GM18861 (cell line): Measurements from ENCODE around the gene IFT43.
"Not testable (repeated sequence)": the region's sequence is repeated elsewhere in the genome, so short reads cannot be mapped to it uniquely, and the experiment has no call there.

Experiments used
- ATAC-seq: cut with Tn5 transposase; IDR thresholded peaks from one replicate; pipeline ENCODE4 v1.9.1; 2021; ENCODE audit not compliant: unreplicated experiment

Gene IFT43

GRCh38 chr14:76009627-76010026 is 24.1 kb downstream of the IFT43 start:
- ATAC-seq = not testable (repeated sequence)

DNA sequence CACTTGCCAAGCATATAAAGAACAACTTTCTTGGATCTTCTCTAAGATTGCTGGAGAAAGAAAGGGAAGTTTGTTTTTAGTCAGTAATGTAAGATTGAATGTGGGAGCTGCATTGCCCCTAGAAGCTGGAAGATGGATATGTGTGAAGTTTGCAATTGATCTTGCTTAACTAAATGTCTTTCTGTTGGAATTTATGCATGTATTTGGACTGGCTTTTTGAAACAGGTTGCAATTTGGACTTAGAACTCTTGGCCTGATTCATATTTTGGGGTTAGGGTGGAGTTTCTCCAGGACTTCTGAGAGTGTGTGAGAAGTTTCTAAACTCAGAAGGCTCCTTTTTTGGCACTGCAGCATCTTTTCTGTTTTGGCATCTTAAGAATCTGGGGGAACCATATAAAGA is 26.4 kb downstream of the IFT43 start:
- no peak for ATAC-seq

- ATAC-seq = no peak
Observed at GRCh38 chr14:76012354-76012753, 26.8 kb downstream of the IFT43 start.

- no peak for ATAC-seq
Observed at GRCh38 chr14:76015191-76015590, 29.6 kb downstream of the IFT43 start.

- ATAC-seq = no peak
Observed at GRCh38 chr14:76015668-76016067, 30.1 kb downstream of the IFT43 start.

DNA sequence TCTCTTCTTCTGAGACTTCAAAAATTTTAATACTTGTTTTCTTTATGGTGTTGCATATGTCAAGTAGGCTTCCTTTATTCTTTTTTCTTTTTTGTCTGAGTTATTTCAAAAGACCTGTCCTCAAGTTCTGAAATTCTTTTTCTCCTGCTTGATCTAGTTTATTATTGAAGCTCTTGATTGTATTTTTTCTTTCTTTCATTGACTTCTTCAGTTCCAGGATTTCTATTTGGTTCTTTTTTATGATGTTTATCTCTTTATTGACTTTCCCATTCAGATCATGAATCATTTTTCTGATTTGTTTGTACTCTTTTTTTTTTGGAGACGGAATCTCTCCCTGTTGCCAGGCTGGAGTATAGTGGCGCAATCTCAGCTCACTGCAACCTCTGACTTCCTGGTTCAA is 34.1 kb downstream of the IFT43 start:
- no peak for ATAC-seq

GRCh38 chr14:76022991-76023390 is 37.4 kb downstream of the IFT43 start:
- no peak for ATAC-seq

- ATAC-seq = no peak
Observed at GRCh38 chr14:76023757-76024156, 38.2 kb downstream of the IFT43 start.

DNA sequence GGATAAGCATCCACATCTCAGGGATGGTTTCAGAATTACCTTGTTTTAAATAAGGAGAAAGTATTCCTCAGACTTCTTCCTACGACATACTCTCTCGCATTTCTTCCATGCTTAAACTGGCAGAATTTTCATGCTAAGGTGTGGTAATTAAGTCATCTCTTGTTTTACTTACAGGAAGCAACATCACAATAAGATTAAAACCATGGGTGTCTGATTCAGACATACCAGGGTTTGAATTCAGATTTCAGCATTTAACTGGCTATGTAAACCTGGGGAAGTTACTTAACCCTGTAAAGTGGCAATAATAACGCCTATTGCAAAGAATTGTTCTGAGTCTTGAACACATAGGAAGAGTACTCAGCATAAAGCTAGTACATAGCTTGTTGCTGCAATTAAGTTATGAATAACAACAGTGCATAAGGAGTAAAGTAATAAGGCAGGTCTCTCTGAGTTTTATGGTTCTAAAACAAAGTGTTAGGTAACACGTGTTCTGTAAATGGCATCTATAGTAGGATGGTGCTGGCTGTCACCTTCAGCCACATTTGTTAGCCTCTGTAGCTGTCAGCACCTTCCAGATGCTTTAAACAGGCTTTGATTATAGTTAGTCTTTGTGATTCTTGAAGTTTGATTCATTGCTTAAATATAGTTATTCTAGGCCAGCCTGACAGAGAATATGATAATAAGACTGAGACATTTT is 38.8 kb downstream of the IFT43 start:
- ATAC-seq = no peak

DNA sequence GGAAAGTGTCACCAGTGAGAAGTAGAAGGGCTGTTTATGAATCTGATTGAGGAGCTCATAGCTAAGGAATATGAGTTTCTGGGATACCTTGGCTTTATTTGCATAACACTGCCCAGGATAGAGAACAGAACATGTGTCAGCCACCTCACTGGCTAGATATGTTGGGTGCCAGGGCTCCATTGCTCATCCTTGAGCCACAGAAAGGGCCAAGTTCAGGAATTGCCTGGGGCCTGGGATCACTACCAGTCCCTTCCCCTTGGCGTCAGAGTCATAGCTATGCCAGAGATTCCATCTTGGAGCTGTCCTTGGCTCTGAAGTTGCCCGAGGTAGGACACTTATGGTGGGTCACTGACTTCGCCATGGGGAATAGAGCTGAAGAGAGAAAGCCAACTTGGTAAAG is 49.0 kb downstream of the IFT43 start:
- ATAC-seq = no peak

- no peak for ATAC-seq
Observed at GRCh38 chr14:76040704-76041103, 55.1 kb downstream of the IFT43 start.

DNA sequence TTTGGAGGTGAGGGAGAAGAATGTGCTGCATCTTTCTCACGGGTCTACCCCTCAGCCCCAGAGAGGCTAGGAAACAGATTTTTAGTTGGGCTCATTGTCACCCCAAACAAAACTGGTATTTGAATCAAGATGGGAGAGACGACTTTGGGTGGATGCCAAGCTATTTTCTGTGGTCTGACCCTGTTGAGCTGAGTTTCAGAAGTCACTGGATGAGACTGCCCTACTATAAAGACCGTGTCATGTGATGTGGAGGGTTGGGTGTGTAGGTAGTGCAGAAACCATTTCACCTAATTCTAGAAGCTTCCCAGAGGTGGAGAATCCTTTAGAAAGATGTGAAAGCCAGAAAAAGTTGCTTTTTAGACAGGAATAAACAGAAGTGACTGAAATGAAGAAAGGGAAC is 60.2 kb downstream of the IFT43 start:
- ATAC-seq = no peak

- ATAC-seq = no peak
Observed at GRCh38 chr14:76050250-76050649, 64.7 kb downstream of the IFT43 start.

DNA sequence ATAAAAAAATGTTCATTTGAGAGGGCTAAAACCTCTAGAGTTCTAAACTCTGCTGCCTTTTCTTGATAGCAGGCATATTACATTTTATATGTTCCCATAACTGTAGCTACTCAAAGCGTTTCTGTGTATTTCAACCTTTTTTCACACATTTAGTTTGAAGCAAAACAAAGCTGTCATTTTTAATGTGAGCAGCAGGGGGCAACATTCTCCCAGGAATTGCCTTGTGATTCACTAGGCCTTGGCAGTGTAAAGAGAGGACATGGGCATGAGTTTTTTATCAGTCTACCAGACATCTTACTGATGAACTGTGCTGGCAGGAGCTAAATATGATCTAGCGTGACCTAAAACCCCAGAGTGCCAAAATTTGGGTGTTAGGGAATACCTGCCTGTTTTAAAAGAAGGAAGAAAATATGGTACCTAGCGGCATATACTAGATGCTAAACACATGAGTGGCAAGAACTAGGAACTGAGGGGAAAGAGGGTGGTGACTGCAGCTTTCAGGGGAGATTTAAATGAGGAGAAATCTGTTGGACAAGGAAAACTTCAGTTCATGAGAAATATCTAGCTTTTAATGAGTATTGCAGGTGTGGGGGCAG is 65.3 kb downstream of the IFT43 start:
- ATAC-seq = no peak

DNA sequence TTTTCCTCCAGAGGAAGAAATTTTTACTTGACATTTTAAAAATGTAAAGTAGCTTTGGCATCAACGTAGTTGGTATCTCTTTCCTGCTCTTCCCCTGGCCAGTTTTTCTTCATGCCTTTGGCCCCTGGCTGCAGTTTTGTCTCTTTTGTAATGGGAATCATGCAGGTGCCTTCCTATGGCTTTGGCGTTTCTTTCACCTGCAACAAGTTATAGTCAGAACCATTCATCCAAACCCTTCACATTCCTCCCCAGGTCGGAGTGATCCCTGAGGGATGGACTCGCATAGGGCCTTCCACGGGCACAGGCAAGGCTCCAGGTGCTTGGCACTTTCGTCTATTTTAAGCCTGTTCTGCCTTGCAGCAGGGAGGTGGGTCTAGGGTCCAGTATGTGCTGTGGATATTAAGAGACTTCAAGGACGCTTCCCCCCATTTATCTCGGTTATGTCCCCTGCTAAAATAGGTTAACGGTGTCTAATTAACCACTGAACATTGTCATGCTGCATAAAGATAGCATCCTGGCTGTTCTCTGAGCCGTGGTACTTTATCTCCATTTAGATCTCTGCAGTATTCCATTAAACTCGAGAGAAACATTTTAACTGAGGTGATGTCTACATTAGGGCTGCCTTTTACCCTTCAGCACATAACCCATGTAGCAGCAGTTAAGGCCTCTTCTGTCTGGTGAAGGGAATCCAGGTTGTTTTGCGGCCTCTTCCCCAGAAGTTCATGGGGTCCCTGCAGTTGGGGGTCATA is 66.3 kb downstream of the IFT43 start:
- no peak for ATAC-seq

- no peak for ATAC-seq
Observed at GRCh38 chr14:76053572-76054355, 68.2 kb downstream of the IFT43 start.

- no peak for ATAC-seq
Observed at GRCh38 chr14:76055330-76055729, 69.8 kb downstream of the IFT43 start.

DNA sequence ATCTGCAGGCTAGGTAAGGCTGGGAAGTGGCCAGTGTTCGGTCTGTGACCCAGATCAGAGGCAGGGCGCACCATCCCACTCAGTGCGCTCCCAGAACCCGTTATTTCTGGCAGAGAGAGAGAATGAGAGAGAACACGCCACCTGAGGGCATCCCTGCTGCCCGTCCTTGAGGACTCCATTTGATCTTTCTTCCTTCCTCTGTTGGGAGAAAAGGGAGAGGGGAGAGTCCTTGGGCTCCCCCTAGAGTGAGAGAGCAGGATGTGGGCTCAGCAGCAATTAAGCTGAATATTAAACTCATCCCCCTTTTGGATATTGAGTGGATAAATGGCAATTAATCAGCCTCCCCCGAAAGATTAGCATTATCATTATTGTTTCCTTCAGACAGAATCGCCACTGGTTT is 70.6 kb downstream of the IFT43 start:
- no peak for ATAC-seq

GRCh38 chr14:76057914-76058313 is 72.4 kb downstream of the IFT43 start:
- no peak for ATAC-seq

GRCh38 chr14:76063327-76063726 is 77.8 kb downstream of the IFT43 start:
- ATAC-seq = no peak

- no peak for ATAC-seq
Observed at GRCh38 chr14:76065519-76065918, 80.0 kb downstream of the IFT43 start.
